DMS 273 treated with DMSO at 0.1 percent for 48 hours (cell line): ENCODE measurements around the gene SYMPK.

Experiments
- DNase-seq: peaks from one replicate; lab custom pipeline; 2025; lab: John Stamatoyannopoulos, UW

SYMPK gene

DNA sequence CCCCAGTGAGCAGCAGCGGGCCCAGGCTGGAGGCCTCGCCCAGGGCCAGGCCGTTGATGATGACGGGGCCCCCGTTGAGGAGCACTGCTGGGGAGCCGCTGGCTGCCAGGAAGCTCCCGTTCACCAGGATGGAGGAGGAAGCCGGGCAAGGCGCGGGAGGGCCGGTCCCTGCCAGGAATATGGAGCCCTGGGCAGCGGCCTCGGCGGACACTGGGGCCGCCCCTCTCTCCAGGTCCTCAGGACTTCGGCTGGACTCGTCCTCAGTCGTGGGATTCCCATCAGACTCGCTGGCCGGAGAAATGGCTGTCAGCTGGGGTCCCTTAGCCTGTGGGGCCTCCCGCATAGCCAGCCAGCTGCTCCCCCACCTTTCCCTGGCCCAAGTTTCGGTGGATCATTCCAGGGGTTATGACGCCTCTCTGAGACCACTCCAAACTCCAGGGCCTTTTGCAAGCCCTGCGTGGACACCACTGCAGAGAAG lies 96.0 kb downstream of the SYMPK start:
- no peak for DNase-seq

DNA sequence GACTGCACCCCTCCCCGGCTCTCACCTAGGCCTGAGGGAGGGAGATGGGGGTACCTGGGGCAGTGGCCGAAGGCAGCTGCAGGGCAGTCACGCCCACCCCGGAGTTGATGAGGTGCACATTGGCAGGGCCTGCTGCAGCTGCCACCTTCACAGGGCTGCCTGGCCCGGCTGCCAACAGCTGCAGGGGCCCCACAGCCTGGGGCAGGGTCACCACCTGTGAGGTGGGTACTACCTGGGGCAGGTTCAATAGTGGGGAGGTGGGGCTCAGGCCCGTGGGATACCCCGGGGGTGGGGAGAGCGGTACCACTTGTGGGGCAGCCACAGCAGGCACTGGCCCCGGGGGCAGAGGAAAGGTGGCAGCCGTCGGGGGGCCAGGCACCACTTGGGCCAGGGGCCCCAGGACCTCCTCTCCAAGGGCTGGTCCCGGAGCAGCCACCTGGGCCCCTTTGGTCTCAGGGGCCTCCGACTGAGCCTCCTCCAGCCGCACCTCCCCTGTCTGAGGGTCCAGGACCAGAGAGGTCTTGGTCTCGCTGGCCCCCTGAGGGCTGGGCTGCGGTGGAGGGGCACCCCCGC lies 96.6 kb downstream of the SYMPK start:
- DNase-seq: no peak

DNA sequence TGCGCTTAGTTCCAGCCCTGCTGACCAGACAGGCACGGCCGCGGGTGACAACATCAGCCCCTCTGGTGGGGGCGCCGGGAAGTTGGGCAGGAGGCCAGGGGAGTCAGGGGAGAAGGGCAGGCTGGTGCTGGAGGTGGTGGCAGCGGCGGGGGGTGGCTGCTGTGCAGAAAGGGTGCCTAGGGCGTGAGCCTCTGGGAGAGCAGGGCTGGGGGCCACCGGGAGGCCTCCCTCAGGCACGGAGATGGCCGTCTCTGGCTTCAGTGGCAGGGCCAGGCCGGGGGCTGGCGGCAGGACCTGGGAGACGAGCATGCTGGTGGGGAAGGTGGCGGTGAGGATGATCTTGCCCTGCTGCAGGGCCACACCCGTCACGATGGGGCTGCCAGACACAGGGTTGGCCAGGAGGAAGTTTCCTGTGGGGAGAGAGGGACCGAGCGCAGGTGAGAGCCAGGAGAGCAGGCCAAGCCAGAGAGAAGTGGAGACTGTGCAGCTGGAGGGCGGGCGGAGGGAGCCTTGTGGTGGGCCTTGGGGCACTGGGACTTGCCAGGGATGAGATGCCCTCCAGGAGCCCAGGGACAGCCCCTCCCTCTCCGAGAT lies 97.1 kb downstream of the SYMPK start:
- no peak for DNase-seq
